ENCODE results near the gene COL4A1. TPM values are rescaled to one million over a fixed set of nuclear protein-coding genes. Genes with fewer than 3 reads are reported as not detected.
A peak's percentile ranks its signal among the peaks of the same experiment; 100 is the strongest.

COL4A1 gene
- polyA plus RNA-seq = 146 TPM
- long read RNA-seq, donor 1, full-length matches to known transcripts = 5 of 5 reads
- long read RNA-seq, donor 1, partial matches to known transcripts = 0 of 5 reads
- long read RNA-seq, donor 1, other reads (novel, unspliced or antisense) = 0 of 5 reads
- long read RNA-seq, donor 2, full-length matches to known transcripts = 3 of 55 reads
- long read RNA-seq, donor 2, partial matches to known transcripts = 52 of 55 reads
- long read RNA-seq, donor 2, other reads (novel, unspliced or antisense) = 0 of 55 reads
- long read RNA-seq, donor 3 = 0 reads
- long read RNA-seq, donor 4 = 0 reads
- long read RNA-seq, donor 5, full-length matches to known transcripts = 10 of 10 reads
- long read RNA-seq, donor 5, partial matches to known transcripts = 0 of 10 reads
- long read RNA-seq, donor 5, other reads (novel, unspliced or antisense) = 0 of 10 reads
- long read RNA-seq, donor 6, full-length matches to known transcripts = 8 of 97 reads
- long read RNA-seq, donor 6, partial matches to known transcripts = 89 of 97 reads
- long read RNA-seq, donor 6, other reads (novel, unspliced or antisense) = 0 of 97 reads
- long read RNA-seq, donor 7, full-length matches to known transcripts = 3 of 258 reads
- long read RNA-seq, donor 7, partial matches to known transcripts = 255 of 258 reads
- long read RNA-seq, donor 7, other reads (novel, unspliced or antisense) = 0 of 258 reads
- long read RNA-seq, donor 8, partial matches to known transcripts = 20 of 22 reads
- long read RNA-seq, donor 8, other reads (novel, unspliced or antisense) = 0 of 22 reads
- long read RNA-seq, donor 9, partial matches to known transcripts = 29 of 30 reads
- long read RNA-seq, donor 9, other reads (novel, unspliced or antisense) = 0 of 30 reads
- long read RNA-seq, donor 10, full-length matches to known transcripts = 3 of 3 reads
- long read RNA-seq, donor 10, partial matches to known transcripts = 0 of 3 reads
- long read RNA-seq, donor 10, other reads (novel, unspliced or antisense) = 0 of 3 reads
- long read RNA-seq, donor 11, full-length matches to known transcripts = 3 of 3 reads
- long read RNA-seq, donor 11, partial matches to known transcripts = 0 of 3 reads
- long read RNA-seq, donor 11, other reads (novel, unspliced or antisense) = 0 of 3 reads

- WGBS (ENCODE audit: insufficient coverage, low lambda C conversion rate) = no CpG with 5 or more reads among the region's 96 CpGs
- Histone ChIP-seq H3K9me3 (ENCODE audit: control insufficient read depth, low read depth, low read length) (no peaks in the 10 kb centered on the region), H3K27ac (ENCODE audit: low read length) (peak within 1 kb of the TSS; percentile 75), H3K4me1 (ENCODE audit: control insufficient read depth, insufficient read depth, low read length) (peaks cover 33% of the 10 kb centered on the region), H3K27me3 (ENCODE audit: control insufficient read depth, insufficient read depth, low read length) (peaks cover 4% of the 10 kb centered on the region), H3K36me3 (ENCODE audit: control insufficient read depth, insufficient read depth, low read length) (peaks cover 8% of the 10 kb centered on the region), H3K4me3 (ENCODE audit: low read length) (peak within 1 kb of the TSS; percentile 69)
- peak; percentile 60 to 78 for DNase-seq
Measured at GRCh38 chr13:110306960-110307766, at the start of gene COL4A1, which contains the start of gene COL4A2. Gene COL4A1 (minus strand): TSS chr13:110307157. CDS start chr13:110307027, 130 bp downstream. Gene COL4A2 (plus strand): TSS chr13:110307284. CDS start chr13:110307904, 620 bp downstream.

- no peak overlapping the region for H3K27ac ChIP-seq (ENCODE audit: low read length)
Measured at GRCh38 chr13:110356362-110356761, 49.4 kb upstream of the COL4A1 start.

GRCh38 chr13:110354715-110355473, 47.9 kb upstream of the COL4A1 start:
- peak overlapping the region; percentile 1 for H3K27ac ChIP-seq (ENCODE audit: low read length)
- no peak overlapping the region for H3K4me3 ChIP-seq (ENCODE audit: low read length)
- no CpG with 5 or more reads among the region's 5 CpGs for WGBS (ENCODE audit: insufficient coverage, low lambda C conversion rate)
- H3K27me3 ChIP-seq (ENCODE audit: control insufficient read depth, insufficient read depth, low read length) = no peaks in the 10 kb centered on the region
- no peak for DNase-seq
- no peaks in the 10 kb centered on the region for H3K9me3 ChIP-seq (ENCODE audit: control insufficient read depth, low read depth, low read length)
- H3K36me3 ChIP-seq (ENCODE audit: control insufficient read depth, insufficient read depth, low read length) = peaks cover 11% of the 10 kb centered on the region
- peaks cover 10% of the 10 kb centered on the region for H3K4me1 ChIP-seq (ENCODE audit: control insufficient read depth, insufficient read depth, low read length)

More at GRCh38 chr13:110356362-110356761, 49.4 kb upstream of the COL4A1 start:
- no peak for DNase-seq
- 73% methylated on average over 3 of the region's 12 CpGs for WGBS (ENCODE audit: insufficient coverage, low lambda C conversion rate)
- Histone ChIP-seq H3K4me1 (ENCODE audit: control insufficient read depth, insufficient read depth, low read length) (peaks cover 10% of the 10 kb centered on the region), H3K4me3 (ENCODE audit: low read length) (no peak overlapping the region), H3K9me3 (ENCODE audit: control insufficient read depth, low read depth, low read length) (no peaks in the 10 kb centered on the region), H3K27me3 (ENCODE audit: control insufficient read depth, insufficient read depth, low read length) (no peaks in the 10 kb centered on the region), H3K36me3 (ENCODE audit: control insufficient read depth, insufficient read depth, low read length) (peaks cover 11% of the 10 kb centered on the region)

- H3K4me3 ChIP-seq (ENCODE audit: low read length) = no peak overlapping the region
- H3K36me3 ChIP-seq (ENCODE audit: control insufficient read depth, insufficient read depth, low read length) = peaks cover 11% of the 10 kb centered on the region
- no peaks in the 10 kb centered on the region for H3K27me3 ChIP-seq (ENCODE audit: control insufficient read depth, insufficient read depth, low read length)
- peaks cover 10% of the 10 kb centered on the region for H3K4me1 ChIP-seq (ENCODE audit: control insufficient read depth, insufficient read depth, low read length)
- peak in 1 of 2 donors; percentile 53 for DNase-seq
- no peaks in the 10 kb centered on the region for H3K9me3 ChIP-seq (ENCODE audit: control insufficient read depth, low read depth, low read length)
- no CpG with 5 or more reads among the region's 6 CpGs for WGBS (ENCODE audit: insufficient coverage, low lambda C conversion rate)
- peak overlapping the region; percentile 1 for H3K27ac ChIP-seq (ENCODE audit: low read length)
Measured at GRCh38 chr13:110354123-110354627, 47.2 kb upstream of the COL4A1 start.

- Histone ChIP-seq H3K9me3 (ENCODE audit: control insufficient read depth, low read depth, low read length) (no peaks in the 10 kb centered on the region), H3K27ac (ENCODE audit: low read length) (no peak overlapping the region), H3K36me3 (ENCODE audit: control insufficient read depth, insufficient read depth, low read length) (peaks cover 9% of the 10 kb centered on the region), H3K4me1 (ENCODE audit: control insufficient read depth, insufficient read depth, low read length) (peaks cover 10% of the 10 kb centered on the region), H3K27me3 (ENCODE audit: control insufficient read depth, insufficient read depth, low read length) (no peaks in the 10 kb centered on the region), H3K4me3 (ENCODE audit: low read length) (no peak overlapping the region)
- 100% methylated on average over 1 of the region's 13 CpGs for WGBS (ENCODE audit: insufficient coverage, low lambda C conversion rate)
- no peak for DNase-seq
Measured at GRCh38 chr13:110353339-110353977, 46.5 kb upstream of the COL4A1 start.

GRCh38 chr13:110352735-110353134, 45.8 kb upstream of the COL4A1 start:
- no peaks in the 10 kb centered on the region for H3K9me3 ChIP-seq (ENCODE audit: control insufficient read depth, low read depth, low read length)
- H3K36me3 ChIP-seq (ENCODE audit: control insufficient read depth, insufficient read depth, low read length) = peaks cover 5% of the 10 kb centered on the region
- H3K27me3 ChIP-seq (ENCODE audit: control insufficient read depth, insufficient read depth, low read length) = no peaks in the 10 kb centered on the region
- DNase-seq = no peak
- H3K4me1 ChIP-seq (ENCODE audit: control insufficient read depth, insufficient read depth, low read length) = peaks cover 10% of the 10 kb centered on the region
- H3K4me3 ChIP-seq (ENCODE audit: low read length) = no peak overlapping the region
- no CpG with 5 or more reads among the region's 8 CpGs for WGBS (ENCODE audit: insufficient coverage, low lambda C conversion rate)
- H3K27ac ChIP-seq (ENCODE audit: low read length) = no peak overlapping the region

- DNase-seq = no peak
- H3K27me3 ChIP-seq (ENCODE audit: control insufficient read depth, insufficient read depth, low read length) = no peaks in the 10 kb centered on the region
- no peak overlapping the region for H3K4me3 ChIP-seq (ENCODE audit: low read length)
- WGBS (ENCODE audit: insufficient coverage, low lambda C conversion rate) = no CpG with 5 or more reads among the region's 6 CpGs
- peaks cover 16% of the 10 kb centered on the region for H3K4me1 ChIP-seq (ENCODE audit: control insufficient read depth, insufficient read depth, low read length)
- no peaks in the 10 kb centered on the region for H3K9me3 ChIP-seq (ENCODE audit: control insufficient read depth, low read depth, low read length)
- no peak overlapping the region for H3K27ac ChIP-seq (ENCODE audit: low read length)
- H3K36me3 ChIP-seq (ENCODE audit: control insufficient read depth, insufficient read depth, low read length) = no peaks in the 10 kb centered on the region
Measured at GRCh38 chr13:110351636-110352420, 44.9 kb upstream of the COL4A1 start.

GRCh38 chr13:110350509-110350908, 43.6 kb upstream of the COL4A1 start:
- no CpG with 5 or more reads among the region's 3 CpGs for WGBS (ENCODE audit: insufficient coverage, low lambda C conversion rate)
- H3K27ac ChIP-seq (ENCODE audit: low read length) = no peak overlapping the region
- no peaks in the 10 kb centered on the region for H3K27me3 ChIP-seq (ENCODE audit: control insufficient read depth, insufficient read depth, low read length)
- H3K4me3 ChIP-seq (ENCODE audit: low read length) = no peak overlapping the region
- H3K36me3 ChIP-seq (ENCODE audit: control insufficient read depth, insufficient read depth, low read length) = no peaks in the 10 kb centered on the region
- peaks cover 19% of the 10 kb centered on the region for H3K4me1 ChIP-seq (ENCODE audit: control insufficient read depth, insufficient read depth, low read length)
- H3K9me3 ChIP-seq (ENCODE audit: control insufficient read depth, low read depth, low read length) = no peaks in the 10 kb centered on the region
- no peak for DNase-seq

Data from large intestine (tissue), 12 donors.